ENCODE results near the gene PTTG1IP. TPM values are rescaled to one million over a fixed set of nuclear protein-coding genes. Genes with fewer than 3 reads are reported as not detected.
"Not testable (repeated sequence)": the region's sequence is repeated elsewhere in the genome, so short reads cannot be mapped to it uniquely, and the experiment has no call there.

PTTG1IP gene
- polyA plus RNA-seq, 1 donor (not counting 4 experiments of a cell fraction or from before 2014, with no cell fraction given) = 132 TPM

DNA sequence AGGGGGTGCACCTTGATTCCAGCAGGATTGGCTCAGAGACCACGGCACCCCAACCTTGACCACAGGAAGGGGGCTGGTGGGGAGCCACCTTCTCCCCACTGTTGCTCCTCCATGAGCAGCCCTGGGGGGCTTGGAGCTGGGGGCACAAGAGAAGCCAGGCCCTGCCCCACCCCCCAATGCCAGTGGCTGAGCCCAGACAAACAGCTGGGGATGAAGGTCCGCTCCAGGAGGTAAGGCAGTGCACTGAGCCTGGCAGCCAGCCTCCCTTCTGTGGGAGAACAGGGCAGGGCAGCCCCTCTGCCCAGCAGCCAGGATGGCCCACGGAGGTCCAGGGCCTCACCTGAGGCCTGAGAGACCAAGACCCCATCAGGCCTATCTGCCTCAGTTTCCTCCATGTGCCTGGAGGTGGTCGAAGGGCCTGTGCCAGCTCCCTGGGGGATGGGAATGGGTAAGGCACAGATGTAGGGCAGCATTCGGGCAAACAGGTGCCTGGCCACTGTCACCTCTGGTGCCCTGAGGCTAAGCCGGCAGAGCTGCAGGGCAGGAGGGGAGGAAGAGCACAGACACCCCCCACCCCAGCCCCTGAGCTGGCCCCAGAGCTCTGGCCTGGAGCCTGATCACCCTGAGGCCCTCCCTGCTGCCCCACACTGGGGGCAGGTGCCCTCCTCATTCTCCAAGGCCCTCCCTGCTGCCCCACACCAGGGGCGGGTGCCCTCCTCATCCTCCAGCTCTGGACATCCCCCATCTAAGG, 40.1 kb upstream of the PTTG1IP start:
- Histone ChIP-seq H3K79me2 (ENCODE audit: control insufficient read depth, insufficient read depth, low read length) (no peaks in the 10 kb centered on the region), H3K4me3 (ENCODE audit: control insufficient read depth in 2 of 3, extremely low read depth in 1 of 3, insufficient read depth in 2 of 3, low read depth in 1 of 3, low read length in 3 of 3) (no peak overlapping the region), H3K4me1 (ENCODE audit: control insufficient read depth, extremely low read depth, insufficient read depth, low read length) (peaks cover 39% of the 10 kb centered on the region), H3K9me3 (ENCODE audit: control insufficient read depth, low read depth, low read length) (no peaks in the 10 kb centered on the region), H3K9ac (ENCODE audit: control insufficient read depth, extremely low read depth, insufficient read depth, low read length) (no peak overlapping the region), H3K9me1 (ENCODE audit: control insufficient read depth, extremely low read depth, insufficient read depth, low read length) (no peaks in the 10 kb centered on the region), H2AFZ (ENCODE audit: control insufficient read depth, low read length) (no peak overlapping the region), H3K4me2 (ENCODE audit: control insufficient read depth, extremely low read depth, insufficient read depth, low read depth, low read length) (no peak overlapping the region), H3K27ac (ENCODE audit: control insufficient read depth, insufficient read depth, low read length) (no peak overlapping the region), H3K27me3 (ENCODE audit: control insufficient read depth, extremely low read depth, insufficient read depth, low read length) (peaks cover 14% of the 10 kb centered on the region), H4K20me1 (ENCODE audit: control insufficient read depth, extremely low read depth, insufficient read depth, low read length) (no peaks in the 10 kb centered on the region), H3K36me3 (ENCODE audit: control insufficient read depth in 2 of 2, extremely low read depth in 1 of 2, insufficient read depth in 2 of 2, low read length in 2 of 2) (no peaks in the 10 kb centered on the region)
- dilution Hi-C loops (cut with MboI; ENCODE audit: extremely low pct_ligation_motif_present, low sequenced_read_pairs) = no loop called here
- DNase-seq (ENCODE audit: low read depth, low spot score) (no peak), FAIRE-seq (no peak)
- no peak for TF ChIP-seq EZH2 (IDR thresholded peaks at IDR 0.05; ENCODE audit: low read length)
- TF ChIP-seq, protein P1, sequence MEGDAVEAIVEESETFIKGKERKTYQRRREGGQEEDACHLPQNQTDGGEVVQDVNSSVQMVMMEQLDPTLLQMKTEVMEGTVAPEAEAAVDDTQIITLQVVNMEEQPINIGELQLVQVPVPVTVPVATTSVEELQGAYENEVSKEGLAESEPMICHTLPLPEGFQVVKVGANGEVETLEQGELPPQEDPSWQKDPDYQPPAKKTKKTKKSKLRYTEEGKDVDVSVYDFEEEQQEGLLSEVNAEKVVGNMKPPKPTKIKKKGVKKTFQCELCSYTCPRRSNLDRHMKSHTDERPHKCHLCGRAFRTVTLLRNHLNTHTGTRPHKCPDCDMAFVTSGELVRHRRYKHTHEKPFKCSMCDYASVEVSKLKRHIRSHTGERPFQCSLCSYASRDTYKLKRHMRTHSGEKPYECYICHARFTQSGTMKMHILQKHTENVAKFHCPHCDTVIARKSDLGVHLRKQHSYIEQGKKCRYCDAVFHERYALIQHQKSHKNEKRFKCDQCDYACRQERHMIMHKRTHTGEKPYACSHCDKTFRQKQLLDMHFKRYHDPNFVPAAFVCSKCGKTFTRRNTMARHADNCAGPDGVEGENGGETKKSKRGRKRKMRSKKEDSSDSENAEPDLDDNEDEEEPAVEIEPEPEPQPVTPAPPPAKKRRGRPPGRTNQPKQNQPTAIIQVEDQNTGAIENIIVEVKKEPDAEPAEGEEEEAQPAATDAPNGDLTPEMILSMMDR (optimal IDR thresholded peaks at IDR 0.05 in 1 of 3, IDR thresholded peaks at IDR 0.05 in 1 of 3, conservative IDR thresholded peaks at IDR 0.05 in 1 of 3; ENCODE audit: extremely low read depth in 1 of 3, insufficient read depth in 2 of 3, low read length in 3 of 3) = no peak

DNA sequence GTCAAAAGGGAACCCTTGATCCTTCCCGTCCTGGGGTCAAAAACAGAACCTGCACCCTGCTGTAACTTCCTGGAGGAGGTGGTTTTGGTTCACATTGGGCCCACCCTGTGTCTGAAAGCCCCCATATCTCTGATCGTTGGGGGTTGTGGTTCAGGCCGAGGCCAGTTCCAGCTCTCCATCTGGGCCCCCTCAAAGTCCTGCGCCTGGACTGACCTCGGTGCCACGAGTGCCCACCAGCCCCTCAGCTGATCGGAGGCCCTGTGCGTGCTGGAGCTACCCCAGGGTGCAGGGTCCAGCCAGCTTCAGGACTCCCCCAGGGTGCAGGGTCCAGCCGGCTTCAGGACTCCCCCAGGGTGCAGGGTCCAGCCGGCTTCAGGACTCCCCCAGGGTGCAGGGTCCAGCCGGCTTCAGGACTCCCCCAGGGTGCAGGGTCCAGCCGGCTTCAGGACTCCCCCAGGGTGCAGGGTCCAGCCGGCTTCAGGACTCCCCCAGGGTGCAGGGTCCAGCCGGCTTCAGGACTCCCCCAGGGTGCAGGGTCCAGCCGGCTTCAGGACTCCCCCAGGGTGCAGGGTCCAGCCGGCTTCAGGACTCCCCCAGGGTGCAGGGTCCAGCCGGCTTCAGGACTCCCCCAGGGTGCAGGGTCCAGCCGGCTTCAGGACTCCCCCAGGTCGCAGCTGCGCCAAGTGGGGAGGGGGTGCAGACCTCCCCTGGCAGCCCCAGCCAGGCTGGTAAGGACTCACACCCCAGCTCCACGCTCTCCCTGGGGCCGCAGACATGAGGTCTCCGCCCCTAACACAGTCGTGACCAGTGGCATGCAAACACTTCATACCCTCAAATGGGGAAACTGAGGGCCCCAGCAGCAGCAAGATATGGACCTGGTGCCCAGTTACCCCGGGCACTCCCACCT, 39.3 kb upstream of the PTTG1IP start:
- H4K20me1 ChIP-seq (ENCODE audit: control insufficient read depth, extremely low read depth, insufficient read depth, low read length); H3K4me3 ChIP-seq (ENCODE audit: control insufficient read depth in 2 of 3, extremely low read depth in 1 of 3, insufficient read depth in 2 of 3, low read depth in 1 of 3, low read length in 3 of 3); H3K9me1 ChIP-seq (ENCODE audit: control insufficient read depth, extremely low read depth, insufficient read depth, low read length); DNase-seq (ENCODE audit: low read depth, low spot score); H2AFZ ChIP-seq (ENCODE audit: control insufficient read depth, low read length); H3K4me2 ChIP-seq (ENCODE audit: control insufficient read depth, extremely low read depth, insufficient read depth, low read depth, low read length); FAIRE-seq; H3K9ac ChIP-seq (ENCODE audit: control insufficient read depth, extremely low read depth, insufficient read depth, low read length); H3K79me2 ChIP-seq (ENCODE audit: control insufficient read depth, insufficient read depth, low read length); H3K27ac ChIP-seq (ENCODE audit: control insufficient read depth, insufficient read depth, low read length); H3K36me3 ChIP-seq (ENCODE audit: control insufficient read depth in 2 of 2, extremely low read depth in 1 of 2, insufficient read depth in 2 of 2, low read length in 2 of 2); H3K9me3 ChIP-seq (ENCODE audit: control insufficient read depth, low read depth, low read length); dilution Hi-C loops (cut with MboI; ENCODE audit: extremely low pct_ligation_motif_present, low sequenced_read_pairs): not testable (repeated sequence)
- peaks cover 19% of the 10 kb centered on the region for H3K27me3 ChIP-seq (ENCODE audit: control insufficient read depth, extremely low read depth, insufficient read depth, low read length)
- H3K4me1 ChIP-seq (ENCODE audit: control insufficient read depth, extremely low read depth, insufficient read depth, low read length) = peaks cover 39% of the 10 kb centered on the region
